HuH-7 (cell line): ENCODE results near the gene EPHB3.
A peak's percentile ranks its signal among the peaks of the same experiment; 100 is the strongest.
"Not testable (repeated sequence)": the region's sequence is repeated elsewhere in the genome, so short reads cannot be mapped to it uniquely, and the experiment has no call there.

Experiments used
- DNase-seq: peaks from one replicate; pipeline ENCODE4 v3.0.0; 2011; ENCODE audit warnings: low spot score

EPHB3 gene

GRCh38 chr3:184600685-184601377 lies 39.2 kb downstream of the EPHB3 start:
- no peak for DNase-seq

GRCh38 chr3:184601576-184602371 lies 40.2 kb downstream of the EPHB3 start:
- DNase-seq: no peak

GRCh38 chr3:184602372-184603150 lies 41.0 kb downstream of the EPHB3 start:
- peak; percentile 50 for DNase-seq

- DNase-seq: peak; percentile 58
Observed at GRCh38 chr3:184603151-184604030, 41.8 kb downstream of the EPHB3 start.

GRCh38 chr3:184604039-184604601 lies 42.5 kb downstream of the EPHB3 start:
- DNase-seq: peak; percentile 73

- no peak for DNase-seq
Observed at GRCh38 chr3:184604615-184605290, 43.2 kb downstream of the EPHB3 start.

GRCh38 chr3:184608209-184608608 lies 46.6 kb downstream of the EPHB3 start:
- DNase-seq: no peak

- no peak for DNase-seq
Observed at GRCh38 chr3:184609476-184610244, 48.1 kb downstream of the EPHB3 start.

GRCh38 chr3:184610245-184610871 lies 48.8 kb downstream of the EPHB3 start:
- DNase-seq: no peak

- DNase-seq: no peak
Observed at GRCh38 chr3:184611607-184612281, 50.2 kb downstream of the EPHB3 start.

- no peak for DNase-seq
Observed at GRCh38 chr3:184615396-184615795, 53.8 kb downstream of the EPHB3 start.

- no peak for DNase-seq
Observed at GRCh38 chr3:184616436-184616835, 54.9 kb downstream of the EPHB3 start.

GRCh38 chr3:184617306-184617705 lies 55.7 kb downstream of the EPHB3 start:
- DNase-seq: not testable (repeated sequence)

GRCh38 chr3:184618811-184619210 lies 57.2 kb downstream of the EPHB3 start:
- DNase-seq: no peak

- DNase-seq: no peak
Observed at GRCh38 chr3:184619369-184619768, 57.8 kb downstream of the EPHB3 start.

- DNase-seq: no peak
Observed at GRCh38 chr3:184619787-184620430, 58.3 kb downstream of the EPHB3 start.

- DNase-seq: no peak
Observed at GRCh38 chr3:184620475-184621119, 59.0 kb downstream of the EPHB3 start.

GRCh38 chr3:184622156-184622555 lies 60.6 kb downstream of the EPHB3 start:
- not testable (repeated sequence) for DNase-seq
